GM12874 (cell line): ENCODE data around the gene CCDC102B.

Source experiments
- CTCF ChIP-seq: IDR thresholded peaks from 2 replicates; pipeline ENCODE4 v1.5.1; 2011; ENCODE audit warnings: low read depth, mild to moderate bottlenecking, control low read depth, low read length, moderate library complexity; ENCODE audit not compliant: insufficient read depth

CCDC102B gene

GRCh38 chr18:68797871-68798270, at the start of gene CCDC102B:
TSS of gene CCDC102B (plus strand) at chr18:68798080. CDS start at chr18:68836764, 38,684 bp downstream.
- no peak for TF ChIP-seq CTCF

GRCh38 chr18:68757126-68757525, 40.8 kb upstream of the CCDC102B start:
- TF ChIP-seq CTCF: no peak

- no peak for TF ChIP-seq CTCF
Observed at GRCh38 chr18:68759308-68759707, 38.6 kb upstream of the CCDC102B start.

DNA sequence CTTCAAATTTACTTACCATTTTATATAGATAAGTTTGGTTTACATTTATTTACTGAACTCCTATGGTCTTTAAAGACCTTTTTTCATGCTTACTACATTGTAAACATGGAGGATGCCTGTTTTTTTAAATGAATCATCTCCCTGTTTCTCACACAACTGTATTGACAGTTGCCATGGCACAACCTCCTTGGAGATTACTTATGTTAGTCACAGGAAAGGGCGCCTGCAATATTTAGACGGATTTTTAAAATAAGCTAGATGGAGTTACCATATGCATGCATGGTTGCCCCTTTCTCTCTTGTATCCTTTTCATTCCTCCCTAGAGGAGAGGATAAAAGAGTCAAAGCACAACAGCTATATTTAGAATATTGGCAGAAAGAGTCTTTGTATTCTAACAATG, 34.8 kb upstream of the CCDC102B start:
- TF ChIP-seq CTCF: no peak

DNA sequence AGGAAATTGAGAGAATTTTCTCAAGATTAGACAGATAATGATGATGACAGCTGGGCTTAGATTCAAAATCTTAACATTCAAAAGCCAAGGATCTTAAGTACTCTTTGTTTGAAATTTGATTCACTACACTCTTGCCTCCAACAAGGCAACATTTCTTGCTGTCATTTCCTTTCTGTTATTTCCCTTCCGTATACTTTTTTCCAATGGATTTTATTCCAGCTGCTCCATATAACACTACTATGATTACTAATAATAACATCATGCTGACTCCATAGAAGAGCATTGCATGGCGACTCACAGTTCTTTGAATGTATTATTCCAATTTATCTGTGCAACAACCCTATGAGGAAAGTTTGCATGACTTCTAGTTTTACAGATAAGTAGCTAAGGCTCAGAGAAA, 33.9 kb upstream of the CCDC102B start:
- no peak for TF ChIP-seq CTCF

- TF ChIP-seq CTCF: no peak
Observed at GRCh38 chr18:68766433-68766832, 31.4 kb upstream of the CCDC102B start.

DNA sequence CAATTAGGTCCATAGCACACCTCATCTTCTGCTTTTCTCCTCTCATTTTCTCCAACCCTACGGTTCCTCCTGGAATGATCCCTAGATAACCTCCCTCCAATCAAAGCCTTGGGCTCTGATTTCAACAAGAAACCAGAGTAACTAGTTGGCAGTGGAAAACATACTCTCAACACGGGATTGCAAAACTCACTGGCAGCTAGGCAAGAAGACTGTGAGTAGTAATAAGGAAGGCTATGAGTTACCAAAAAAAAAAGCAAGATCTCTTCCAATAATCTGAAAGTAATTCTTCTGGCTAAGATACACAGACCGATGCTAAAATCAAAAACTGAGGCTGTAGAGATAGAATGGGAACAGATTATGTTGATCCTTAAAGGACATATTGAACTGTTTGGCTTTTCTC, 28.4 kb upstream of the CCDC102B start:
- TF ChIP-seq CTCF: no peak

GRCh38 chr18:68772268-68772667, 25.6 kb upstream of the CCDC102B start:
- no peak for TF ChIP-seq CTCF
